KG1 (cell line): ENCODE results near the gene INS.

Experiments used
- DNase-seq: peaks from one replicate; lab custom pipeline; 2025; lab: John Stamatoyannopoulos, UW

Gene INS

DNA sequence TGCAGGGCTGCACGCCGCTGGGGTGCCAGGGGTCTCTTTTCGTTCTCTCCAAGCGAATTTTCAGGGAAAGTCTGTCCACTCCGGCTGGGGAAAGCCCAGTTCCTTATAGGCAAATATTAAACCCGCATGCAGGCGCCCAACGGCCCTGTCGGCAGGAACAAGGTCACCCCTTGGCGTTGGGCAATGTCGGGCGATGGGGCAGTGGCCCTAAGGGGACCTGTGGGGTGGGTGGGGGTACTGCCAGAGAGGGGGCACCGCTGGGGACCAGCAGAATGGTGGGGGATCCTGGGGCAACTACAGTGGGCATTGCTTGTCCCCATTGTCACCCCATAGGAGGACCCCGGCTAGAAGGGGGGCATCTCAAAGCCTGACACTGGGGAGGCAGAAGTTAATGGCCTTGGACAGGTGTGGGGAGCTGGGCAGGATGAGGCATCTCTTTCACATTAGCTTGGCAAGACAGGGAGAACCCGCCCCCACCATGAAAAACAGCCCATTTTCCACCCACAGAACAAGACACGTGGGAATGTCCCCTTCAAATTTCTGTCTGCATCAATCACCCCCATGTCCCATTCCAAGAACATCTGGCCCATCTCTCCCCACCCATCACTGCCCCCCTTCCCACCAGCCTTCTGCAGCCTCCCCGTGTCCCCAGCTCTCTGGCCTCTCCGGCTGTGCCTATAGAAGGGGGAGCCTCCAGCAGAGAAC, 16.3 kb downstream of the INS start:
- no peak for DNase-seq

DNA sequence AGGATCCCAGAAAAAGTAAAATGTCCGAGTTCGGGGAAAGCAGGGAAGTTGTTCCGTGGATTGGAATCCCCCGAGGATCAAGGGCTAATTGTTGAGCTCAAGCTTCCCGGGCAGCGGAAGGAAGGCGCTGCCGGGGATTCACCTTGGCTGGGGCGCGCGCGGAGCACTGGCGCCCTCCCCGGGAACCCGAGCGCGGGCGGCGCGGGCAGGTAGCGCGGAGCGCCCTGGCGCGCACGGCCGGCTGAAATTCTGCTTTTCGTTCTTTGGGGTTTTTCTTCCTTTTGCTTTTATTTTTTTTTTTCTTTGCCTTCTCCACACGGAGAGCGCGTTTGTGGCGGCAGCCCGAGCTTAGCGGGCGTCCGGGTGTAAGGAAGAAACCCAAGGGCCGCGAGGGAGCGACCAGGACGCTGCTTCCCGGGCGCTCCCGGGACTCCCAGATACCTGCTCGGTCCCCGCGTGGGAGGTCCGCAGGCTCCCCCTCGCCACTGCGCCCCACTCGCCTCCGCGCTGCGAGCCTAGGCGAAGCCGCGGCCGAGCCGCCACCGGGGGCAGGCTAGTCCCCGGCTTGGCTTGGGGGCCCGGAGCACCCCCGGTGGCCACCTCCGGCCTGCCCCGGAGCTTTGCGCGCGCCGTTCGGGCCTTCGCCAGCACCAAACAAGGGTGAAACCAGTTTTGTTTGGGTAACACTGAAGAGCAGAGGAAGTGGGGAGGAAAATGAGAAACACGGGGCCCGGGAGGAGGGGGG, 17.0 kb downstream of the INS start:
- DNase-seq, result no peak

DNA sequence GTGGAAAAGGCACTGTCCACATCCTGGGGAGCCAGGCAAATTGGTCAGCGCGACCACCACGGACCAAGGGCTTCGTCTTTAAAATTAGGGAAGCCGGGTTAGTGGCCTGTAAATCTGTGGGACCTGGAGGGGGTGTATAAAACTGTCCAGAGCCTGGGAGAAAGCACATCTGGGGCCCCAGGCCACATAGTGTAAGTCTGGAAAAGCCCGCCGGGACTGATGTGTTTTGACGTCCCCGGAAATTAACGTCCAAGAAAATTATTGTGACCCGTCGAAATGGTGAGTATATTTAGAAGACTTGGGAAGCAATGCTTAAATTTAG, 17.6 kb downstream of the INS start:
- DNase-seq, result no peak

GRCh38 chr11:2142762-2143202, 18.2 kb downstream of the INS start:
- DNase-seq, result no peak

GRCh38 chr11:2142300-2142759, 18.7 kb downstream of the INS start:
- DNase-seq, result no peak

GRCh38 chr11:2140411-2141400, 20.3 kb downstream of the INS start:
- no peak for DNase-seq

- no peak for DNase-seq
These were observed 21.2 kb downstream of the INS start for GRCh38 chr11:2139621-2140337.

GRCh38 chr11:2139123-2139521, 21.9 kb downstream of the INS start, which contains the start of gene IGF2:
TSS of gene IGF2 (minus strand) at chr11:2139389. CDS start at chr11:2135523, 3,866 bp downstream.
- DNase-seq, result no peak

GRCh38 chr11:2138431-2139122, 22.4 kb downstream of the INS start:
- no peak for DNase-seq

GRCh38 chr11:2138068-2138430, 23.0 kb downstream of the INS start:
- DNase-seq, result no peak

DNA sequence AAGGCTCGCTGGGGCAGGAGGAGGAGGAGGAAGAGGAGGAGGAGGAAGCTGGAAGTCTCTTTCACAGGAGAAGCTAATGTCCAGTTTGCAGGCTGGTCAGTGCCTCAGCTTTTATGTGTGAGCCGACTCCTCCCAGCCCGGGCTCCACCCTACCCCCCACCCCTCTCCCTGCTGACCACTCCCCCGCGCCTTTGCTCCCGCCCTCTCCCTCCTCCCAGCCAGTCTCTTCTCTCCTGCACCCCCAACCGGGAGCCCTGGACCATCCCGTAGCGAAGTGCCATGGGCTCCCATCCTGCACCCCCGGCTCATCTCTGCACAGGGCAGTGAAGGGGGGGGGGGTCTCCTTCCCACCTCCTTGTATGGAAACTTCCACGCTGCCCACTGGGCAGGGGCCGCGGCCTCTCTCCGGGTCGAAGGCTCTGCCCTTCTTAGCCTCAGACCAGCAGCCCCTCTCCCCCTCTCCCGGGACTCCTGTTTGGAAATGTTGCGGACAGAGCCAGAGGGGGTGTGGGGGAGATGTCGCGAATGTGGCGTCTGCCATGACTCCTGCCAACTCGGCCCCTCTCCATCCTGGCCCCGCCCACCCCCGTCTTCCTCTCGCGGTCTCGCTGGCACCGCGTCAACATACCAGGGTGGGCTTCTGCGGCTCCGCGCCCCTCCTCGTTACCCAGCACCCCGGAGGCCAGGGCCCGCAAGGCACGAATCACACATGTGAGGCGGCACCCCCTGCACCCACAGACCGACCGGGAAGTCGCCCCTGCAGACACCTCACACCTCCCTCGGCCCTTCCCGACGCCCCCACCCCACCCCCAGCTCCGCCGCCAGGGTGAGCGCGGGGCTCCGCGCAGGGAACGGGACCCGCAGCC, 23.6 kb downstream of the INS start:
- no peak for DNase-seq

- DNase-seq, result no peak
These were observed 24.1 kb downstream of the INS start for GRCh38 chr11:2136952-2137201.

GRCh38 chr11:2136209-2136951, 24.6 kb downstream of the INS start:
- DNase-seq, result no peak

GRCh38 chr11:2135648-2136201, 25.3 kb downstream of the INS start:
- no peak for DNase-seq

DNA sequence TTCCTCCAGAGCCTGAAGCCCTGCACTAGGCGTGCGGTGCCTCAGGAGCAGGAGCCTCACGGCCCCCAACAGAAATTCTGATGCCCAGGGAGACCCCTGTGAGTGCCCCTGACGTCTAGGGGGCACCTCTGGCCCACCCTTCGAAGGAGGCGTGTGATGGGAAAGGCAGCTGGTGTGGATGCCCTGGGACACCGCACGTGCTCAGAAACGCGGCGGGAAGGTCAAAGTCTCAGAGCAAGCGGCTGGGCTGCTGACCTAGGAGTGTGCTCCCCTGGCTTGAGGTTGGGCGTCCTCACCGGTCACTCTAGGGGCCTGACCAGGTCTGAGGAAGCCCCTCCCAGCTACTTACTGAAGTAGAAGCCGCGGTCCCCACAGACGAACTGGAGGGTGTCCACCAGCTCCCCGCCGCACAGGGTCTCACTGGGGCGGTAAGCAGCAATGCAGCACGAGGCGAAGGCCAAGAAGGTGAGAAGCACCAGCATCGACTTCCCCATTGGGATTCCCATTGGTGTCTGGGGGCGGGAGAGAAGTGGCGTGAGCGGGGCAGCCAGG, 25.9 kb downstream of the INS start:
- DNase-seq, result no peak

DNA sequence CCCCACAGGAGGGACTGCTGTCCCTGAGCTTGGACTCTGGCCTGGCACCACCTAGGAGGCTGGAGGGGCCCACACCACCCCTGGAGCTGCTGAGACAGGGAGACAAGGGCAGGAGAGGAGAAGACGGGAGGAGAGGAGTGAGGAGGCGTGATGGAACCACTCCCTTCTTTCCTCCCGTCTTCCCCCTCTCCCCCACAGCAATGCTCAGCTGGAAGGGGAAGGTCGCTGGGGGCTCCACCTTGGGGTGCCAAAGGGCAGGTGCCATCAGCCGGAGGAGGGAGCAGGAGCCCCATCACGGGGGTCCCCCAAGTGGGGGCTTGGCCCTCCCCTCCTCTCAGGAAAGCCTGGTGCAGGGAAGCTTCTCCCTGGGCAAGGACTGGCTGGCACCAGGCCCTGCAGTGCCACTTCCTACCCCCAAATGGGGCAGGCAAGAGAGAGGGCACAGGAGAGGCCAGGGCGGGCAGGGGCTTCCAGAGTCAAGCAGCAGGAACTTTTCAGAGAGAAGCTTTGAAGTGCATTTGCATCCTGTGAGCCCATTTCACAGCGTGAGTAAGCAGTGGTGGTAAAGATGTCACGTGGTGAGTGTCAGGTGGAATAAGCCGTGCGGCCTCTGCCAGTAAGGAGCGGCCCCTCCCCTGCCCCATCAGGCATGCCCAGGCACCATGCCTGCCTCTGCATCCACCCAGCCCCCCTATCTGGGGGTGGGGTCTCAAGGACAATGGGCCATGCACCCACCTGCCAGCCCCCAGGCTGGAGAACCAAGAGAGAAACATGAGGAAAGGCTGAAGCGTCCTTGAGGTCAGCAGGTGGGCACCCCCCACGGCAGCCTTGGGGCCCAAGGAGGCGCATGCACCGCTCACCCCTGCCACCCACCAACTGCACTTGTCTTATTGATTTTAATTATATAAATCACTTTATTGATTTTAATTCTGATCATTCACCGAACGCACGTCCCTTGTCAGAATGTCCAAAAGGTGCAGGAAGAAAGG, 26.7 kb downstream of the INS start:
- DNase-seq, result no peak

DNA sequence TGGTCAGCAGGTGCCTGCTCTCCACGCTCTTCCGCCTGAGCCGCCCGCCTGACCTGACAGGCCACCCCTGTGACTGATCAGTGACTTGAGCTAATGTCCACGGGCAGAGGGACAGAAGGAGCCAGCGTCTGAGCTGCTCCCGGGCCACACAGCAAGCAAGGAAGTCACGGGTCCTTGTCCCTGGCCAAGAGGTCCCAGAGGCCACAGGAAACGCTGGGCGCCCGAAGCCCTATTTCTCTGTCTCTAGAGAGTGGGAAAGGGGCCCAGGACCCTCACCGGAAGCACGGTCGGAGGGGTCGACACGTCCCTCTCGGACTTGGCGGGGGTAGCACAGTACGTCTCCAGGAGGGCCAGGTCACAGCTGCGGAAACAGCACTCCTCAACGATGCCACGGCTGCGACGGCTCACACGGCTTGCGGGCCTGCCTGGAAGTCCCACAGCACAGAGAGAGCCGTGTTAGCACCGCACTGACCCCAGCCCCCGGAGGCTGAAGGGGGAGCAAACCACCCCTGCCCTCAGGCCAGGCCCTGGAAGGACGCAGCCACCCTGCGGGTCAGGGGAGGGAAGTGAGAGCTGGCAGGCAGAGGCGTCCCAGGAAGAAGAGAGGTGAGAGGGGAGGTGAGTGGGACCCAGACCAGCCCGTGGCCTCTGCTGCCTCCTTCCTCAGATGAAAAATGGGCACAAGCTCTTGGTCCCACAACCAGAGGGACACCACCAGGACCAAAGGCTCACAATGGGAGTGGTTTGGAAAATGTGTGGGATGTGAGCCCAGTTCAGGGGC, 27.6 kb downstream of the INS start:
- DNase-seq, result no peak
